Transverse colon (tissue), 3 donors: ENCODE results near the gene ACTRT2.

Source experiments
- CTCF ChIP-seq, 5 experiments: fragments of 200-600 bp in 3 of 5; fragments of 450-650 bp in 2 of 5; sonication (generic) in 3 of 5; IDR thresholded peaks; 1 replicate in 2 of 5; 2 replicates in 3 of 5; pipeline ENCODE4 v1.5.1; 2016 to 2017; ENCODE audit warnings: antibody characterized with exemption in 5 of 5, inconsistent platforms in 3 of 5, mild to moderate bottlenecking in 2 of 5, moderate library complexity in 1 of 5
- EP300 ChIP-seq: sonication (generic); formaldehyde crosslinking; IDR thresholded peaks from one replicate; pipeline ENCODE4 v1.6.1; 2017; ENCODE audit warnings: antibody characterized with exemption, low read depth
- POLR2A ChIP-seq: fragments of 450-650 bp; IDR thresholded peaks from one replicate; pipeline ENCODE4 v1.6.1; 2016; ENCODE audit warnings: antibody characterized with exemption, mild to moderate bottlenecking, moderate library complexity

DNA sequence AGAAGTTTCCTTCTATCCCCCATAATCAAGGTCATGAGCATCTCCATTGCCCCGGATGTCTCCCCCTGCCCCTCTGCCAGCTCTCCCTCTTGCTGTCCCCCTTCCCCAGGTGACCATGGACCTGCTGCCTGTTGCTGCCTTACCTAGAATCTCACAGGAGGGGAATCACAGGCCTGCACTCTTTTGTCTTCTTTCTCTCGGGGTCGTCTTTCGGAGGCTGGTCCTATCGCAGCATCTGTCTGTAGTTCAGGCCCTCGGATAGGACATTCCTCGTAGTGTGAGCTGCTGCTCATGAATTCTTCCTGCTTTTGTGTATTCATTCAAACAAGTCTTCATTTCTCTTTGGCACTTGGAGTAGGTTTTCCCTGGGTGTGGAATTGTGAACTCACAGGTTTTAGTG is 39.9 kb upstream of the ACTRT2 start:
- TF ChIP-seq CTCF (IDR thresholded peaks at IDR 0.05) (no peak), EP300 (no peak), POLR2A (no peak)
